Keratinocyte (primary cell): ENCODE results near the gene CFAP73. TPM values are rescaled to one million over a fixed set of nuclear protein-coding genes. Genes with fewer than 3 reads are reported as not detected.

Source experiments
- DNase-seq: peaks from one replicate; pipeline ENCODE4 v3.0.0-alpha.2; 2011; ENCODE audit warnings: low read depth, missing footprints, low spot score
- FAIRE-seq: peaks from 2 replicates; lab custom pipeline; 2011; peaks lifted over from hg19 to GRCh38; lab: Jason Lieb, UNC
- H2AFZ ChIP-seq: 2 replicates; pipeline ENCODE4 v1.6.0; 2012; ENCODE audit warnings: low read length, control low read depth, inconsistent platforms; ENCODE audit not compliant: control insufficient read depth
- H3K27ac ChIP-seq: 2 replicates; pipeline ENCODE4 v1.5.1; 2011; ENCODE audit warnings: low read length; ENCODE audit not compliant: control insufficient read depth, insufficient read depth
- H3K27me3 ChIP-seq: 3 replicates; pipeline ENCODE4 v1.6.0; 2011; ENCODE audit warnings: low read length; ENCODE audit not compliant: control insufficient read depth, insufficient read depth; ENCODE audit errors: extremely low read depth
- H3K36me3 ChIP-seq, 2 experiments: 2 replicates in 1 of 2; 3 replicates in 1 of 2; pipeline ENCODE4 v1.5.1; 2011; ENCODE audit warnings: low read length in 2 of 2, mild to moderate bottlenecking in 1 of 2; ENCODE audit not compliant: control insufficient read depth in 2 of 2, insufficient read depth in 2 of 2; ENCODE audit errors: extremely low read depth in 1 of 2
- H3K4me1 ChIP-seq: 3 replicates; pipeline ENCODE4 v1.5.1; 2011; ENCODE audit warnings: low read length; ENCODE audit not compliant: control insufficient read depth, insufficient read depth; ENCODE audit errors: extremely low read depth
- H3K4me2 ChIP-seq: 3 replicates; pipeline ENCODE4 v1.6.0; 2011; ENCODE audit warnings: low read depth, low read length; ENCODE audit not compliant: control insufficient read depth, insufficient read depth; ENCODE audit errors: extremely low read depth
- H3K4me3 ChIP-seq, 3 experiments: fragments of 200-600 bp in 1 of 3; sonication (generic) in 1 of 3; 2 replicates in 2 of 3; 3 replicates in 1 of 3; pipeline ENCODE4 v1.5.1; 2011 to 2016; ENCODE audit warnings: low read length in 3 of 3, mild to moderate bottlenecking in 3 of 3, control low read depth in 2 of 3, inconsistent platforms in 1 of 3, low read depth in 1 of 3, mixed read lengths in 1 of 3, mixed run types in 1 of 3, moderate library complexity in 1 of 3; ENCODE audit not compliant: control insufficient read depth in 2 of 3, insufficient read depth in 2 of 3; ENCODE audit errors: extremely low read depth in 1 of 3
- H3K79me2 ChIP-seq: 2 replicates; pipeline ENCODE4 v1.6.0; 2012; ENCODE audit warnings: low read length; ENCODE audit not compliant: control insufficient read depth, insufficient read depth
- H3K9ac ChIP-seq: 3 replicates; pipeline ENCODE4 v1.6.0; 2011; ENCODE audit warnings: low read length; ENCODE audit not compliant: control insufficient read depth, insufficient read depth; ENCODE audit errors: extremely low read depth
- H3K9me1 ChIP-seq: 3 replicates; pipeline ENCODE4 v1.6.0; 2011; ENCODE audit warnings: low read length; ENCODE audit not compliant: control insufficient read depth, insufficient read depth; ENCODE audit errors: extremely low read depth
- H3K9me3 ChIP-seq: 2 replicates; pipeline ENCODE4 v1.5.1; 2012; ENCODE audit warnings: low read depth, low read length; ENCODE audit not compliant: control insufficient read depth
- H4K20me1 ChIP-seq: 3 replicates; pipeline ENCODE4 v1.6.0; 2011; ENCODE audit warnings: low read length; ENCODE audit not compliant: control insufficient read depth, insufficient read depth; ENCODE audit errors: extremely low read depth
- CTCF ChIP-seq, 3 experiments: IDR thresholded peaks in 1 of 3; conservative IDR thresholded peaks in 1 of 3; optimal IDR thresholded peaks in 1 of 3; 2 replicates in 2 of 3; 3 replicates in 1 of 3; pipeline versions ENCODE3 to v1.5.1; 2011; ENCODE audit warnings: low read length in 3 of 3, mild to moderate bottlenecking in 3 of 3, moderate library complexity in 2 of 3, control low read depth in 1 of 3, inconsistent platforms in 1 of 3; ENCODE audit not compliant: insufficient read depth in 2 of 3; ENCODE audit errors: extremely low read depth in 1 of 3
- EZH2 ChIP-seq: IDR thresholded peaks from one replicate; pipeline ENCODE4 v1.6.1; 2012; ENCODE audit warnings: inconsistent platforms, mild to moderate bottlenecking, low read length, moderate library complexity
- dilution Hi-C: fragments of 300-500 bp; cut with MboI; formaldehyde crosslinking; loops from one replicate; pipeline ENCODE4 v1.7.0; 2020; ENCODE audit warnings: low sequenced_read_pairs; ENCODE audit not compliant: extremely low pct_ligation_motif_present
- polyA plus RNA-seq, 5 experiments: library from polyadenylated mRNA; depleted of rRNA in 3 of 5; stranded (reverse) in 3 of 5; stranded (forward) in 1 of 5; unstranded in 1 of 5; fragments of >200 nt; gene quantifications; 1 replicate in 1 of 5; 2 replicates in 3 of 5; 3 replicates in 1 of 5; pipeline versions ENCODE4 v1.2.1 to v1.2.3, GENCODE V29; 2011 to 2012; ENCODE audit warnings: missing spikeins in 2 of 5, low read depth in 1 of 5, low replicate concordance in 1 of 5

CFAP73 gene
- polyA plus RNA-seq, 1 donor (not counting 4 experiments of a cell fraction or from before 2014, with no cell fraction given), result not detected

GRCh38 chr12:113109872-113110599 is 39.5 kb upstream of the CFAP73 start:
- no peak for TF ChIP-seq EZH2
- no peak for TF ChIP-seq CTCF (optimal IDR thresholded peaks at IDR 0.05 in 1 of 3, IDR thresholded peaks at IDR 0.05 in 1 of 3, conservative IDR thresholded peaks at IDR 0.05 in 1 of 3; ENCODE audit: extremely low read depth in 1 of 3, insufficient read depth in 2 of 3, low read length in 3 of 3)
- dilution Hi-C loops, result no loop called here
- Histone ChIP-seq H3K9ac (no peak overlapping the region), H3K4me1 (no peaks in the 10 kb centered on the region), H3K9me1 (no peaks in the 10 kb centered on the region), H3K27ac (no peak overlapping the region), H2AFZ (no peak overlapping the region), H3K27me3 (peaks cover 17% of the 10 kb centered on the region), H3K9me3 (no peaks in the 10 kb centered on the region), H3K36me3 (no peaks in the 10 kb centered on the region), H4K20me1 (no peaks in the 10 kb centered on the region), H3K4me3 (no peak overlapping the region), H3K4me2 (no peak overlapping the region), H3K79me2 (no peaks in the 10 kb centered on the region)
- DNase-seq, result no peak
- no peak for FAIRE-seq

- Histone ChIP-seq H3K27ac (no peak overlapping the region), H3K79me2 (no peaks in the 10 kb centered on the region), H3K4me2 (no peak overlapping the region), H3K27me3 (peaks cover 17% of the 10 kb centered on the region), H2AFZ (no peak overlapping the region), H3K4me1 (no peaks in the 10 kb centered on the region), H3K9ac (no peak overlapping the region), H3K9me1 (no peaks in the 10 kb centered on the region), H3K9me3 (no peaks in the 10 kb centered on the region), H3K36me3 (no peaks in the 10 kb centered on the region), H4K20me1 (no peaks in the 10 kb centered on the region), H3K4me3 (no peak overlapping the region)
- dilution Hi-C loops, result no loop called here
- no peak for TF ChIP-seq EZH2
- no peak for TF ChIP-seq CTCF (optimal IDR thresholded peaks at IDR 0.05 in 1 of 3, IDR thresholded peaks at IDR 0.05 in 1 of 3, conservative IDR thresholded peaks at IDR 0.05 in 1 of 3; ENCODE audit: extremely low read depth in 1 of 3, insufficient read depth in 2 of 3, low read length in 3 of 3)
- DNase-seq (no peak), FAIRE-seq (no peak)
These were observed 38.3 kb upstream of the CFAP73 start for GRCh38 chr12:113111247-113111646.
